ENCODE measurements around the gene ITPRIPL2.

The ITPRIPL2 gene

DNA sequence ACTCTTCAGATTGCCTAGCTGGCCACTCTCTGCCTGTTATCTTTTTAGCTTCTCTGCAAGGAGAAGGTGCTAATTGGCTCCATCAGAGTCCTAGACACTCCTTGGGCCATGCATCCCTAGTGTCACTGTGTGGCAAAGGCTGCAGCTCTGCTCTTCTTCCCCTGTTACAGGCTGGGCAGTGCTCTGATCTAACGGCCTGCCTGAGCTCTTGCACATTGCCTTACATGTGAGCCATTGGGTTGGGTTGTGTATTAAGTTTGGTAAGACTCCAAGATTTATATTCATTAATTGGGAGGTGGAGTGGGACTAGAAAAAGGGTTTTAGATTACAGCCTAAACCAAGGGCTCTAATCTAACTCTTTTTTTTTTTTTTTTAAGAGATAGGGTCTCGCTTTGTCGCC, 31.2 kb downstream of the ITPRIPL2 start:
- no peak for DNase-seq

DNA sequence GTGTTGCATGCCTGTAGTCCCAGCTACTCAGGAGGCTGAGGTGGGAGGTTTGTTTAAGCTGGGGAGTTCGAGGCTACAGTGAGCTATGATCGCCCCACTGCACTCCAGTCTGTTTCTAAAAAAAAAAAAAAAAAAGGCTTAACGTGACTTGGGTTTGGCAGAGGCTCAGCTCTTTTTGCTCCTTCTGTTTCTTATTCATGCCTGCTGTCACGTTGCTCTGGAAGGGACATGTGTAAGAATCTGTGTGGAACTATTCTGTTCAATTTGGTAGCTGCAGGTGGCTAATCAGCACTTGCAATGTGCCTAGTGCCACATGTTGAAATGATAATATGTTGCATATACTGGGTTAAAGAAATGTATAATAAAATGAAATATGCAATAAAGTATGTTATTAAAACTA, 33.4 kb downstream of the ITPRIPL2 start:
- DNase-seq: no peak

DNA sequence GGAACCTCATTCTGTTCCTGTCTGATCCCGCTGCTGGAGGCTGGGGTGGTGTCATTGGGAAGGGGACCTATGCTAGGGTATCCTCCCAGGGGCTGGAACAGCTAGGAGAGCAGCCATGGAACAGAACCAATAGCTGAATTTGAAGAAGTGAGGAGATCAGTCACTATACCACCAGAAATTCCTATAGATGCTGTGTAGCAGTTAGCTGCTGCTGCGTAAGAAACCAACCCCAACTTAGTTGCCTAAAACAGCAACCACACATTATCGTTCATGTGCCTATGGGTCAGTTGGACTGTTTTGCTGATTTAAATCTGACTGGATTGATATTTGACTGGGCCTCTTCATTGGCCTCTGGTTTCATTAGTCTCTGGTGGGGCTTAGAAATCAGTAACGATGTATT, 33.9 kb downstream of the ITPRIPL2 start:
- no peak for DNase-seq

DNA sequence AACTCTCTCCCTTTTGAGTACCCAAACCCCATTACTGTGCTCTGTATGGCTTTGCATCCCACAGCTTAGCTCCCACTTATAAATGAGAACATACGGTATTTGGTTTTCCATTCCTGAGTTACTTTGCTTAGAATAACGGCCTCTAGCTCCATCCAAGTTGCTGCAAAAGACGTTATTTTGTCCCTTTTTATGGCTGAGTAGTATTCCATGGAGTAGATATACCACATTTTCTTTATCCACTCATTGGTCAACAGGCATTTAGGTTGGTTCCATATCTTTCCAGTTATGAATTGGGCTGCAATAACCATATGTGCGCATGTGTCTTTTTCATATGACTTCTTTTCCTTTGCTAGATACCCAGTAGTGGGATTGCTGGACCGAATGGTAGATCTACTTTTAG, 34.4 kb downstream of the ITPRIPL2 start:
- DNase-seq: no peak

DNA sequence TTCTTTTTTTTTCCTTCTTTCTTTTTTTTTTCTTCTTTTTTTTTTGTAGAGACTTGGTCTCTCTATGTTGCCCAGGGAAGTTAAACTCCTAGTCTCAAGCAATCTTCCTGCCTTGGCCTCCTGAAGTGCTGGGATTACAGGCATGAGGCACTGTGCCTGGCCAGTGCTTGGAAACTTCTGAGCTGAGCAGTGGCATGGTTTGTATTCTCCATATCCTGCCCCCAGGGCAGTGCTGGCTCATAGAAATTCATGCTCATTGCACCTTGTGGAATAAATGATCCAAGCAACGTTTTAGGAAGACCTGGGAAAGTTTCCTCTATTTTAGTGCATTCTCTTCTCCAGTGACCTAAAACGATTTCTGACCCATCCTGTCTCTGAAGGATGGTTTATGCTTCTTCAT, 37.5 kb downstream of the ITPRIPL2 start:
- DNase-seq: no peak

DNA sequence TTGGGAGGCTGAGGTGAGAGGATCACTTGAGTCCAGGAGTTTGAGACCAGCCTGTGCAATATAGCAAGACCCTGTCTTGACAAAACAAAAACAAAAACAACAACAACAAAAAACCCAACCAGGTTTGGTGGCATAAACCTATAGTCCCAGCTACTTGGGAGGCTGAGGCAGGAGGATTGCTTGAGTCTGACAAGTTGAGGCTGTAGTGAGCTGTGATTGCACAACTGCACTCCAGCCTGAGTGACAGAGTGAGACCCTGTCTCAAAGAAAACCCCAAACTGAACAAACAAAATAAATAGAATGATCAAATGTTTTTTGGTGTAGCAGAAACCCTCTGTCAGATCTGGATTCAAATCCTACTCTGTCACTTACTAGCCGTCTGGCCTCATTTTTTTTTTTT, 38.3 kb downstream of the ITPRIPL2 start:
- DNase-seq: no peak

DNA sequence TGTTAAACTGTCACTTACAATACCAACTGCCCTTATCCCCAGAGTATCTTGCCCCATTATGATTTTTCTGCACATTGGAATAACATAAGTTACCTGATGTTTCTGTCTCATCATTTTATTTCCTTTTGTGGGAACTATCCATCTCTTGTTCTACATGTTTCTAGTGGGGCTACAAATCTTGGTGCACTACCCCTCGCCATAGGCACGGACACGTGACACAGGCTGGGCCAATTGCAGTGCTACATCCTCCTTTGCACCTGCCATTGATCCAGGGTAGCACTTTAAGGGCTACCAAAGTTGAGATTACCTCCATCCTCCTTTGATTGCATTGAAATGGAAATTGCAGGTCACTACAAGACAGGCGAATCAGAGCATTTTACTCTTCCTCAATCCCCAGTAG, 40.1 kb downstream of the ITPRIPL2 start:
- peak; percentile 67 for DNase-seq

DNA sequence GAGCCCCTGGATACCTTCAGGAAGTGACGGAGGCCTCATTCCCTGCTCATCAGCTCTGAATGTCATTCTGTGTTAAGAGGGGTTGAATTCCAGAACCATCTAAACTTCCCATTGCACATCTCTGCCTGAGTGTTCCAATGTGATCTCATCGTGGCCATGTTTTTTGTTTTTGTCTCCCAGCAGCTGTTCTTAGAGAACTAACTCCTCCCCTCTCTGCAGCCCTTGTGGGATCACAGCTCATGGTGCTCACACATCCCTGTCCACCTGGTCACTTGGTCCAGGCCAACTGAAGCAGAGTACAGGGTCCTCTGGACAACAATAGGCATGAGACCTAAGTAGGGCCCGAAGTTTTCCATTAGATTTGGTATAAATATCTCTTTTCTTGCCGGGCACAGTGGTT, 48.3 kb downstream of the ITPRIPL2 start:
- peak; percentile 18 for DNase-seq

DNA sequence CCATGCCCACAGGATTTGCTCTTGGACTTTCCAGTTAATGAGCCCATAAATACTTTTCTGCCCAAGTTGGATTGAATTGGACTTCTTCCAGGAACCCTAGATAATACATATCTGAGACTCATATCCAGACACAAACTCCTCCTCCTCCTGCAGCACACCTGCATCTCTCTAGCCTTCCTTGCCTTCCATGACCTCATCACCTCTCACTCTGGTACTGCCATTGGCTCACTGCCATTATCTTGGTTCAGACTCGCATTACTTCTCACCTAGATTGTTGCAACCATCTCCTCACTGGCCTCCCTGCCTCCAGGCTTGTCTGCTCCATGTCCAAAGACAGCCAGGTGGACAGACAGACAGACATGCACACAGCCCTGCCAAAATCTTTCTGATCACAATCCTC, 49.5 kb downstream of the ITPRIPL2 start:
- no peak for DNase-seq

DNA sequence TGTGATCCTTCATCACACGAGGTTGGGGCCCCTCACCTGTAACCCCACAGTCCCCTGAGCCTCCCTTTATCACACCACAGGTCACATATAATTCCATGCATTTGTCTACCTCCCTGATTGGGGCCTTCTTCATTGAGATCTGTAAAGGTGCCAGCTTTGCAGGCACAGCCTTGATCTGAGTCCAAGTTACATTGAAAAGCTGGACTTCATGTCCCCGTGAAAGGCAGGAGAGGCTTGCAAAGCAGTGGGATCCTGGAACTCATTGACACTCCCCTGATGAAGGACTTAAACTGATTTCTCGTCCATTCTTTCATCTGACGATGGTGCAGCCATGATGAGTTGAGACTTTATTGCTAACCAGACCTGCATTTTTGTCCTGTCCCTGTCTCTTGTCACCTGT, 50.5 kb downstream of the ITPRIPL2 start:
- no peak for DNase-seq

DNA sequence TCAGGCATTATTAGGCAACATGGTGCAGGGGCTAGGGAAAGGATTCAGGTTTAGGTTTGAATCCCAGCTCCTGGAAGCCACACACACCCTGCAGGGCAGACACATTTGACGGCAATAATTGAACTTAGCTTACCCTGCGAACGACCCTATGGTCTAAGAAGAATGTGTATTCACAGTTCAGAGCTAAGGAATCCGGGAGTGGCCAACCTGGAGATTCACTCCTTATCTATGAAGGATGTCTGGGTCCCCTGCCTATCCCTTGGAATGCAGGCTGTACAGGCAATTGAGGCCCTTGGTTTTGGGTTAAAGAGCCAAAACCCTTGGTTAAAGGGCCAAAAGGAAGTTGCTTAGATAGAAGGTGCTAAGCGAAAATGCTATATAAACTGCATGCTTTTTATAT, 51.3 kb downstream of the ITPRIPL2 start:
- no peak for DNase-seq

DNA sequence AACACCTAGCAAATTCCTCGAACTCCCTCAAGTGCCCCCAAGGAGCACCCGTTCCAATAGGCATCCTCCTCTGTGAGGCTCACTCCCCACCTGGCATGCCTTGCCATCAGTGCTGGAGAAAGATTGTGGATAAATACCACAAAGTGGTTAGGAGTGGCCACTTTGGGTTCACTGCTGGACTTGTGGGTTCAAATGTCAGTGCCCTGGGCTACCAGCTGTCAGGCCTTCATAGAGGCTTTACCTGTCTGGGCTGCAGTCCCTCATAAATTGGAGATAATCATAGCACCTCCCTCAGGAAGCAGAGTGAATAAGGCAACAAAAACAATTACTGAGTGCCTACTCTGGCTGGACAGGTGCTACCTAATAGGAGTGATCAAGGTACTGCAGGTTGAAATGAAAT, 52.7 kb downstream of the ITPRIPL2 start:
- peak; percentile 48 for DNase-seq

DNA sequence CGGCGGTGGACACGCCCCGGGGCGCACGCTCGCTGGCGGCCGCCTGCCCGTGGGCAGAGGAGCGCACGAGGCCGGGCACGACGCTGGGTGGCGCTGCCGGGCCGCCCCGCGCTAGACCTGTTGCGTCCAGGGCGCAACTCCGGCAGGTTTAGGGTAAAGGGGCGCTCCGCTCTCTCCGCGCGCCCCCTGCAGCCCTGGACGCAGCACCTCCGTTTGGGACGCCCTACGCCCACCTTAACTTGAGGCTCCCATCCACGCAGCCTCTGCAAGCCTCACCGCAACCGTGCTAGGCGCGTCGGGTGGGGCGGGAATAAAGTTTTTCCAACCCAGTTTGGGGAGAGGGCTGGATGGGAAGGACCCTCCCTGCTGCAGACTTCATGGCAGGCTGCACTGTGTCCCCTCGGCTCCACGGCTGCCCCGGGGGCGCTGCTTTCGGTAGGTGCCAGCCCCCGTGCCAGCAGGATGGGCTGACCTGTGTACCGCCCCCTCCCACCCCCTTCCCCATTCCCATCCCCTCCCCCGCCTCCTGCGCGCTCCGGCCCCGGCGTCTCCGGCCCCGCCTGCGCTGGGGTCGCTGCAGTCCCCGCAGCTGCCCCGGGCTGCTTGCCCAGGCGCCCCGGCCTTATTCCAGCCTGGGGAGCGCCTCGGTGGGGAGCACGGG, 54.1 kb downstream of the ITPRIPL2 start, which contains the start of gene SYT17:
TSS of gene SYT17 (plus strand) at position 531 of the 661 bp plus-strand sequence. CDS start 407 bp downstream, outside the sequence.
- peak; percentile 90 for DNase-seq

DNA sequence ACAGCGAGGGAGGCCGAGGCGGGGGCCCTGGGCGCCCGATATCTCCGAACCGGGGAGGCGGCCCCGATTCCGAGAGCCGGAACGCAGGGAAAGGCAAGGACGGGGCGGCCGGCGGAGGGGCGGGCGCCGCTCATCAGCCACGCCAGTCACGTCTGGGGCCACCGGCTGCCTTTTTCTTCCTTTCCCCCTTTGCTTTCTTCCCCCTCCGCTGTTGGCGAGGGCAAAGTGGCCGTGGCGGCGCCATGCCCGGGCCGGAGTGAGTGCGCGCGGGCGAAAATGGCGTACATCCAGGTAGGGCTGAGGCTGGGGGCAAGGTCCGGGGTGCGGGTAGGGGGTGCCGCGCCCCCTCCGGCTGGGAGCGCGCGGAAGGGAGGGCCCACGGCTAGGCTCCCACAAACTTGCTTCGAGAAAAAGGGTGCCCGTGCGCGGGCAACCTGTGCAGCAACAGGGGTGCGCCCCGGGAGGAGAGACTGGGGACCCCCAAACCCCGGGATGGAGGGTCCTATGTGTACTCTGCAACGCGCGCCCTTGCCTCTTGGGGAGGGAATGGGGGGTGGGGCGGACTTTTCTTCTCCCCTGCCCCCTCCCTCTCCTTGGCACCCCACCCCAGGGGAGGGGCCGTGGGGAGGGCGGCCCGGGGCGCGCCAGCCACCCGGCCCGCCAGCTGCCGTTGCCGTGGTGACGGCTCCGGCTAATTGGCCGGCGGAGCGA, 54.8 kb downstream of the ITPRIPL2 start:
- peak; percentile 91 for DNase-seq

DNA sequence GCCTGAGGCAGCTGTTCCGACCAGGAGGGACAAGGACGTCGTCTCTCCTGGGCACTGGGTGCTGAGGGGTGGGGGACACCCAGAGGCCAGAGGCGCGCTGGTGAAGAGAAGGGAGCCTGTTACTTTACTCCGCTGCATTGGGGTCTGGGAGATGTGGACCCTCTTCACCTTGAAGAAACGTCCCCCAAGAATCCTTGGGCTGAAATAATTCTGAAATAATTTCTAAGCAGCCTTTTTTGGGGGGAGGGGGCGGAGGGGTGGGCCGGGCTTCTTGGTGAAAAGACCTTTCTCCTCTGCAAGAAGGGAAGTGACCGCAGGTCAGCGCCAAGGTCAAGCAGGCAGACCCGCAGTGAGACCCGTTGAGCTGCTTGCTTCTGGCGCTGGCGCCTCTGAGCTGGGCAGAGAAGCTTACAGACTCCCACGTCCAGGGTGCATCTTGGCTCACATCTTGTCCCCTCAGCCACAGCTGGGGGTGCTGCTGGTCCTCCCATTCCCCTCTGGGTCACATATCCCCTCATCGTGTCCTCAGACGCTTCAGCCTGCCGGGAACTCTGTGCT, 55.4 kb downstream of the ITPRIPL2 start:
- DNase-seq: peak; percentile 42

DNA sequence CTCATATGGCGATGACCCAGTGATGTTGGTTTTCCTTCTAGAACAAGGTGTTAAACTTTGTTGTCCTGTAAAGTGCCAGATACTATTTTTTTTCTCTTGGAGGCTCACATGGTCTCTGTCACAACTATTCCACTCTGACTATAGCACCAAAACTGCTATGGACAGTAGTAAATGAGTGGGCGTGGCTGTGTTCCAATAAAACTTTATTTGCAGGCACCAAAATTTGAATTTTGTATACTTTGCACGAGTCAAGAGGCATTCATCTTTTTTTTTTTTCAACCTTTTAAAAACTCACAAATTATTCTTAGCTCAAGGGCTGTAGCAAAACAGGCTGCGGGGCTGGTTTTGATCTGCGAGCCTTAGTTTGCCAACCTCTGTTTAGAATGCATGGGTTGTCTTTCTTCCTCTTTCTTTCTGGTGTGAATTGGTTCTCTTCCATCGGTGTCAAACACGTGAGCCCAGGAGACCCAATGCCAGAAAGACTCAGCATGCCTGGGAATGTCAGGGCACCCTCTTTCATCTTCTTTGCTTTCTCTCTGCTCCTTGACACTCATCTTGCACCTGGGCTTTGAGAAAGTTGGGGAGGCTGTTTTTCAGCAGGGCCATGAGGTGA, 56.4 kb downstream of the ITPRIPL2 start:
- DNase-seq: no peak
